Left renal pelvis (tissue), 4 donors: ENCODE data around the gene MRPL2. TPM values are rescaled to one million over a fixed set of nuclear protein-coding genes. Genes with fewer than 3 reads are reported as not detected.
A peak's percentile ranks its signal among the peaks of the same experiment; 100 is the strongest.
"Not testable (repeated sequence)": the region's sequence is repeated elsewhere in the genome, so short reads cannot be mapped to it uniquely, and the experiment has no call there.

Experiments
- DNase-seq, 4 donors: peaks; one replicate each; pipeline ENCODE4 v3.0.0-alpha.2; 2013; ENCODE audit warnings: low read depth in 4 of 4, low spot score in 3 of 4
- polyA plus RNA-seq, 4 donors: library from polyadenylated mRNA; unstranded; fragments of 120-200 nt; gene quantifications; one replicate each; pipeline ENCODE4 v1.2.1, GENCODE V29; 2013; ENCODE audit not compliant: insufficient read length in 4 of 4

The MRPL2 gene
- polyA plus RNA-seq, 4 donors: 38.4 to 78.4 (median 55.1) TPM

GRCh38 chr6:43082806-43083655 lies 23.8 kb upstream of the MRPL2 start:
- no peak for DNase-seq

- DNase-seq: not testable (repeated sequence)
These were observed 22.7 kb upstream of the MRPL2 start for GRCh38 chr6:43081922-43082321.

- no peak for DNase-seq
These were observed 21.8 kb upstream of the MRPL2 start for GRCh38 chr6:43081043-43081442.

- no peak for DNase-seq
These were observed 19.5 kb upstream of the MRPL2 start for GRCh38 chr6:43078691-43079090.

GRCh38 chr6:43077981-43078511 lies 18.8 kb upstream of the MRPL2 start:
- no peak for DNase-seq

GRCh38 chr6:43077333-43077809 lies 18.1 kb upstream of the MRPL2 start:
- no peak for DNase-seq

- DNase-seq: no peak
These were observed 17.5 kb upstream of the MRPL2 start for GRCh38 chr6:43076464-43077332.

GRCh38 chr6:43075670-43076463 lies 16.6 kb upstream of the MRPL2 start, which contains the start of gene PTK7:
Gene PTK7 (plus strand): TSS chr6:43076314. CDS start chr6:43076489, 175 bp downstream.
- peak in 2 of 4 donors; percentile 79 to 82 for DNase-seq

- DNase-seq: peak in 2 of 4 donors; percentile 73 to 76
These were observed 15.8 kb upstream of the MRPL2 start for GRCh38 chr6:43074847-43075669.

- no peak for DNase-seq
These were observed 10.9 kb upstream of the MRPL2 start for GRCh38 chr6:43070028-43070632.

GRCh38 chr6:43062818-43063217 lies 3.6 kb upstream of the MRPL2 start:
- DNase-seq: no peak

- DNase-seq: no peak
These were observed 2.6 kb upstream of the MRPL2 start for GRCh38 chr6:43061861-43062260.

GRCh38 chr6:43060755-43061633 lies 1.8 kb upstream of the MRPL2 start:
- DNase-seq: no peak

GRCh38 chr6:43060034-43060754 lies 960 bp upstream of the MRPL2 start:
- peak in 1 of 4 donors; percentile 7 for DNase-seq

GRCh38 chr6:43058531-43058930 lies 703 bp downstream of the MRPL2 start:
- no peak for DNase-seq

GRCh38 chr6:43055966-43056365 lies 3.3 kb downstream of the MRPL2 start:
- DNase-seq: no peak

- DNase-seq: no peak
These were observed 4.9 kb downstream of the MRPL2 start for GRCh38 chr6:43054206-43054943.
